Panc1 (cell line): ENCODE measurements around the gene ENO1. TPM values are rescaled to one million over a fixed set of nuclear protein-coding genes. Genes with fewer than 3 reads are reported as not detected.

Experiments
- ATAC-seq: fragments of 200-7000 bp; cut with Tn5 transposase; 2 replicates; pipeline ENCODE4 v1.9.1; 2020; ENCODE audit warnings: mild to moderate bottlenecking, moderate library complexity
- BruUV-seq: library from RNA; stranded (reverse); fragments of 400-500 nt; replicated peaks from 2 replicates; lab custom pipeline; 2021; lab: Mats Ljungman, UMichigan
- CTCF ChIA-PET: fragments of 300-600 bp; sonication (Branson Sonifier 250); formaldehyde crosslinking; loops from one replicate; lab custom pipeline; 2022; ENCODE audit warnings: antibody characterized with exemption; lab: Charles Lee
- POLR2A ChIA-PET: fragments of 300-600 bp; sonication (Branson Sonifier 250); formaldehyde crosslinking; loops from one replicate; lab custom pipeline; 2022; ENCODE audit warnings: antibody characterized with exemption; lab: Charles Lee
- DNase-seq: peaks from one replicate; pipeline ENCODE4 v3.0.0-alpha.2; 2010; ENCODE audit warnings: low read depth, low spot score
- H3K27ac ChIP-seq: 2 replicates; pipeline ENCODE4 v1.5.1; 2011; ENCODE audit warnings: mild to moderate bottlenecking, low read length, inconsistent platforms
- H3K27me3 ChIP-seq: fragments of 200-500 bp; sonication (Bioruptor generic); 2 replicates; pipeline ENCODE4 v1.6.0; 2014; ENCODE audit warnings: low read length, inconsistent platforms; ENCODE audit not compliant: control insufficient read depth, insufficient read depth
- H3K36me3 ChIP-seq: fragments of 200-500 bp; sonication (Bioruptor generic); 2 replicates; pipeline ENCODE4 v1.5.1; 2014; ENCODE audit warnings: inconsistent platforms, mild to moderate bottlenecking, low read length, moderate library complexity; ENCODE audit not compliant: control insufficient read depth, insufficient read depth
- H3K4me1 ChIP-seq: 2 replicates; pipeline ENCODE4 v1.5.1; 2011; ENCODE audit warnings: inconsistent platforms, mild to moderate bottlenecking, low read length, moderate library complexity; ENCODE audit not compliant: control insufficient read depth, insufficient read depth
- H3K4me3 ChIP-seq, 2 experiments: 2 replicates each; pipeline ENCODE4 v1.5.1; 2011 to 2012; ENCODE audit warnings: low read depth in 2 of 2, low read length in 2 of 2, mild to moderate bottlenecking in 2 of 2, inconsistent platforms in 1 of 2, moderate library complexity in 1 of 2
- H3K9me3 ChIP-seq: fragments of 200-500 bp; sonication (Bioruptor generic); 2 replicates; pipeline ENCODE4 v1.5.1; 2014; ENCODE audit warnings: low read depth, mild to moderate bottlenecking, inconsistent platforms, low read length, moderate library complexity; ENCODE audit not compliant: control insufficient read depth, insufficient read depth
- CTCF ChIP-seq: fragments of 450-650 bp; IDR thresholded peaks from 2 replicates; pipeline ENCODE4 v1.5.1; 2017; ENCODE audit warnings: mild to moderate bottlenecking
- POLR2AphosphoS5 ChIP-seq: IDR thresholded peaks from 2 replicates; pipeline ENCODE4 v1.6.1; 2012; ENCODE audit warnings: mild to moderate bottlenecking, low read depth, low read length, moderate library complexity
- SIN3A ChIP-seq: IDR thresholded peaks from 2 replicates; pipeline ENCODE4 v1.6.1; 2012; ENCODE audit warnings: low read depth, mild to moderate bottlenecking, low read length, moderate library complexity, borderline replicate concordance; ENCODE audit not compliant: insufficient read depth
- TCF7L2 ChIP-seq: IDR thresholded peaks from 2 replicates; pipeline ENCODE4 v1.6.1; 2011; ENCODE audit warnings: mild to moderate bottlenecking, low read depth, low read length, inconsistent platforms
- in situ Hi-C: cut with HindIII; loops from 2 replicates; pipeline ENCODE4 v1.10.0; 2016; ENCODE audit warnings: low sequenced_read_pairs, low pct_unique_long_range_greater_than_20kb
- intact Hi-C: fragments of 100-400 bp; cut with micrococcal nuclease; formaldehyde crosslinking; loops from one replicate; pipeline ENCODE4 v1.10.0; 2022; ENCODE audit not compliant: unreplicated experiment
- total RNA-seq: library from RNA; stranded (reverse); gene quantifications from one replicate; pipeline ENCODE4 v1.2.1, GENCODE V29; 2021; ENCODE audit not compliant: unreplicated experiment
- TF ChIP-seq, protein P1 (sequence below), 2 experiments: IDR thresholded peaks; 2 replicates each; pipeline ENCODE4 v1.6.1; 2011 to 2012; ENCODE audit warnings: low read depth in 2 of 2, control low read depth in 1 of 2, low read length in 1 of 2, mild to moderate bottlenecking in 1 of 2, moderate library complexity in 1 of 2; ENCODE audit not compliant: insufficient read depth in 1 of 2

The ENO1 gene
- total RNA-seq, 1 experiment from 2014 or later = 2,480 TPM

GRCh38 chr1:8863794-8864233 lies 14.7 kb downstream of the ENO1 start:
- H3K36me3 ChIP-seq = peaks cover 38% of the 10 kb centered on the region
- in situ Hi-C loops = no loop called here

GRCh38 chr1:8863138-8863537 lies 15.3 kb downstream of the ENO1 start:
- BruUV-seq = no TSS peak
- H3K4me1 ChIP-seq = peaks cover 73% of the 10 kb centered on the region
- H3K27me3 ChIP-seq = no peaks in the 10 kb centered on the region
- no peak for TF ChIP-seq CTCF
- TF ChIP-seq POLR2AphosphoS5 = no peak
- no peak for TF ChIP-seq SIN3A
- TF ChIP-seq TCF7L2 = no peak
- TF ChIP-seq, protein P1, sequence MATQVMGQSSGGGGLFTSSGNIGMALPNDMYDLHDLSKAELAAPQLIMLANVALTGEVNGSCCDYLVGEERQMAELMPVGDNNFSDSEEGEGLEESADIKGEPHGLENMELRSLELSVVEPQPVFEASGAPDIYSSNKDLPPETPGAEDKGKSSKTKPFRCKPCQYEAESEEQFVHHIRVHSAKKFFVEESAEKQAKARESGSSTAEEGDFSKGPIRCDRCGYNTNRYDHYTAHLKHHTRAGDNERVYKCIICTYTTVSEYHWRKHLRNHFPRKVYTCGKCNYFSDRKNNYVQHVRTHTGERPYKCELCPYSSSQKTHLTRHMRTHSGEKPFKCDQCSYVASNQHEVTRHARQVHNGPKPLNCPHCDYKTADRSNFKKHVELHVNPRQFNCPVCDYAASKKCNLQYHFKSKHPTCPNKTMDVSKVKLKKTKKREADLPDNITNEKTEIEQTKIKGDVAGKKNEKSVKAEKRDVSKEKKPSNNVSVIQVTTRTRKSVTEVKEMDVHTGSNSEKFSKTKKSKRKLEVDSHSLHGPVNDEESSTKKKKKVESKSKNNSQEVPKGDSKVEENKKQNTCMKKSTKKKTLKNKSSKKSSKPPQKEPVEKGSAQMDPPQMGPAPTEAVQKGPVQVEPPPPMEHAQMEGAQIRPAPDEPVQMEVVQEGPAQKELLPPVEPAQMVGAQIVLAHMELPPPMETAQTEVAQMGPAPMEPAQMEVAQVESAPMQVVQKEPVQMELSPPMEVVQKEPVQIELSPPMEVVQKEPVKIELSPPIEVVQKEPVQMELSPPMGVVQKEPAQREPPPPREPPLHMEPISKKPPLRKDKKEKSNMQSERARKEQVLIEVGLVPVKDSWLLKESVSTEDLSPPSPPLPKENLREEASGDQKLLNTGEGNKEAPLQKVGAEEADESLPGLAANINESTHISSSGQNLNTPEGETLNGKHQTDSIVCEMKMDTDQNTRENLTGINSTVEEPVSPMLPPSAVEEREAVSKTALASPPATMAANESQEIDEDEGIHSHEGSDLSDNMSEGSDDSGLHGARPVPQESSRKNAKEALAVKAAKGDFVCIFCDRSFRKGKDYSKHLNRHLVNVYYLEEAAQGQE (IDR thresholded peaks at IDR 0.05; ENCODE audit: insufficient read depth in 1 of 2, low read depth in 2 of 2, low read length in 1 of 2) = no peak
- DNase-seq (no peak), ATAC-seq (no peak)
- POLR2A ChIA-PET = no interaction called here
- CTCF ChIA-PET = interaction anchor here (0.5 to 0.9 kb wide), 2 partner anchors 14 kb away, joined by 3 read pairs; no protein-coding TSS in a partner anchor
- H3K36me3 ChIP-seq = peaks cover 35% of the 10 kb centered on the region
- no peak overlapping the region for H3K4me3 ChIP-seq
- intact Hi-C loops = no loop called here
- in situ Hi-C loops = no loop called here
- peak overlapping the region; percentile 20; the same call in 1 of the 2 replicates for H3K27ac ChIP-seq
- H3K9me3 ChIP-seq = no peaks in the 10 kb centered on the region

More at GRCh38 chr1:8863794-8864233, 14.7 kb downstream of the ENO1 start:
- no peak for ATAC-seq
- ChIA-PET POLR2A (interaction anchor here (0.6 kb wide), 2 partner anchors 16 to 569 kb away, joined by 3 to 4 read pairs; no protein-coding TSS in a partner anchor), CTCF (interaction anchor here (0.9 kb wide), 1 partner anchor 15 kb away, joined by 3 read pairs; no protein-coding TSS in a partner anchor)
- peaks cover 71% of the 10 kb centered on the region for H3K4me1 ChIP-seq
- no TSS peak for BruUV-seq
- H3K9me3 ChIP-seq = no peaks in the 10 kb centered on the region
- intact Hi-C loops = no loop called here
- H3K4me3 ChIP-seq = no peak overlapping the region
- DNase-seq = no peak
- H3K27ac ChIP-seq = peak overlapping the region; percentile 44
- no peaks in the 10 kb centered on the region for H3K27me3 ChIP-seq
- TF ChIP-seq, protein P1 (IDR thresholded peaks at IDR 0.05; ENCODE audit: insufficient read depth in 1 of 2, low read depth in 2 of 2, low read length in 1 of 2) = no peak
- TF ChIP-seq POLR2AphosphoS5 = no peak
- no peak for TF ChIP-seq TCF7L2
- no peak for TF ChIP-seq SIN3A
- TF ChIP-seq CTCF = no peak
